HCT116 (cell line): ENCODE measurements around the gene NPNT. TPM values are rescaled to one million over a fixed set of nuclear protein-coding genes. Genes with fewer than 3 reads are reported as not detected.

Source experiments
- ATAC-seq: fragments of 200-7000 bp; cut with Tn5 transposase; 2 replicates; pipeline ENCODE4 v1.9.1; 2020; ENCODE audit warnings: mild to moderate bottlenecking, moderate library complexity
- BruUV-seq: library from RNA; stranded (reverse); fragments of 400-500 nt; replicated peaks from 2 replicates; lab custom pipeline; 2021; lab: Mats Ljungman, UMichigan
- CTCF ChIA-PET: fragments of 300-600 bp; sonication (Branson Sonifier 250); formaldehyde crosslinking; loops from one replicate; lab custom pipeline; 2021; ENCODE audit warnings: antibody characterized with exemption; lab: Charles Lee
- POLR2A ChIA-PET: fragments of 300-600, 350-600 bp; sonication (Branson Sonifier 250); formaldehyde crosslinking; loops from one replicate; lab custom pipeline; 2021; ENCODE audit warnings: antibody characterized with exemption; lab: Charles Lee
- RAD21 ChIA-PET, 2 experiments: fragments of 300-600 bp; sonication (Branson Sonifier 250); formaldehyde crosslinking; loops; one replicate each; lab custom pipeline; 2023; ENCODE audit warnings: low total read pairs in 2 of 2; ENCODE audit not compliant: uncharacterized antibody in 2 of 2, unreplicated experiment in 2 of 2, low non-redundant PET in 1 of 2; lab: Charles Lee
- DNase-seq: peaks from one replicate; pipeline ENCODE4 v3.0.0-alpha.2; 2010; ENCODE audit warnings: low read depth, low spot score
- H2AFZ ChIP-seq: fragments of 200-600 bp; shearing (Covaris generic), sonication (generic); 2 replicates; pipeline ENCODE4 v1.6.1; 2017; ENCODE audit warnings: low read depth, mixed run types, mixed read lengths, antibody characterized with exemption, low read length; ENCODE audit not compliant: poor library complexity, severe bottlenecking
- H3K27ac ChIP-seq: 2 replicates; pipeline ENCODE4 v1.5.1; 2012; ENCODE audit warnings: low read depth, low read length
- H3K27me3 ChIP-seq: fragments of 200-600 bp; sonication (generic); 2 replicates; pipeline ENCODE4 v1.6.1; 2016; ENCODE audit warnings: mixed run types, low read length, mixed read lengths; ENCODE audit not compliant: insufficient read depth
- H3K36me3 ChIP-seq, 2 experiments: fragments of 200-500 bp in 1 of 2; fragments of 200-600 bp in 1 of 2; sonication (Bioruptor generic) in 1 of 2; sonication (generic) in 1 of 2; 2 replicates each; pipeline versions ENCODE4 v1.5.1 to v1.6.1; 2014 to 2016; ENCODE audit warnings: low read length in 2 of 2, inconsistent platforms in 1 of 2, mixed read lengths in 1 of 2, mixed run types in 1 of 2; ENCODE audit not compliant: insufficient read depth in 2 of 2, control insufficient read depth in 1 of 2
- H3K4me1 ChIP-seq, 2 experiments: fragments of 200-600 bp in 1 of 2; sonication (generic) in 1 of 2; 2 replicates each; pipeline versions ENCODE4 v1.5.1 to v1.6.1; 2012 to 2017; ENCODE audit warnings: low read length in 2 of 2, inconsistent platforms in 1 of 2, mild to moderate bottlenecking in 1 of 2, mixed read lengths in 1 of 2, mixed run types in 1 of 2, moderate library complexity in 1 of 2; ENCODE audit not compliant: insufficient read depth in 2 of 2, control insufficient read depth in 1 of 2
- H3K4me2 ChIP-seq: fragments of 200-600 bp; sonication (generic); 2 replicates; pipeline ENCODE4 v1.6.1; 2017; ENCODE audit warnings: mixed run types, low read length, mixed read lengths
- H3K4me3 ChIP-seq, 2 experiments: fragments of 200-600 bp in 1 of 2; sonication (generic) in 1 of 2; replicated peaks in 1 of 2; 2 replicates each; pipeline ENCODE4 v1.5.1; 2011 to 2016; ENCODE audit warnings: low read length in 2 of 2, control low read depth in 1 of 2, low read depth in 1 of 2, mild to moderate bottlenecking in 1 of 2, mixed read lengths in 1 of 2, mixed run types in 1 of 2
- H3K79me2 ChIP-seq: fragments of 200-600 bp; sonication (generic); 2 replicates; pipeline ENCODE4 v1.6.1; 2017; ENCODE audit warnings: mild to moderate bottlenecking, mixed run types, low read length, moderate library complexity, mixed read lengths; ENCODE audit not compliant: insufficient read depth
- H3K9ac ChIP-seq: fragments of 200-600 bp; sonication (generic); 2 replicates; pipeline ENCODE4 v1.6.1; 2016; ENCODE audit warnings: low read length, mixed read lengths
- H3K9me2 ChIP-seq: fragments of 200-600 bp; sonication (generic), shearing (Covaris generic); 2 replicates; pipeline ENCODE4 v1.6.1; 2017; ENCODE audit warnings: mixed run types, mild to moderate bottlenecking, moderate library complexity; ENCODE audit not compliant: insufficient read depth
- H3K9me3 ChIP-seq, 2 experiments: fragments of 200-500 bp in 1 of 2; fragments of 200-600 bp in 1 of 2; sonication (Bioruptor generic) in 1 of 2; sonication (generic) in 1 of 2; 2 replicates each; pipeline ENCODE4 v1.6.1; 2014 to 2017; ENCODE audit warnings: low read length in 2 of 2, mixed read lengths in 2 of 2, inconsistent platforms in 1 of 2, low read depth in 1 of 2, mild to moderate bottlenecking in 1 of 2, mixed run types in 1 of 2, moderate library complexity in 1 of 2; ENCODE audit not compliant: control insufficient read depth in 1 of 2, insufficient read depth in 1 of 2
- H4K20me1 ChIP-seq: fragments of 200-600 bp; sonication (generic), shearing (Covaris generic); 2 replicates; pipeline ENCODE4 v1.6.1; 2017; ENCODE audit warnings: mixed run types, mild to moderate bottlenecking, moderate library complexity; ENCODE audit not compliant: insufficient read depth
- CBX3 ChIP-seq: IDR thresholded peaks from 2 replicates; pipeline ENCODE4 v1.6.1; 2012; ENCODE audit warnings: low read depth
- CEBPB ChIP-seq: IDR thresholded peaks from 2 replicates; pipeline ENCODE4 v1.6.1; 2012; ENCODE audit warnings: low read depth
- ELF1 ChIP-seq: IDR thresholded peaks from 2 replicates; pipeline ENCODE4 v1.6.1; 2012; ENCODE audit warnings: low read depth, borderline replicate concordance
- EZH2 ChIP-seq: fragments of 200-600 bp; sonication (generic); IDR thresholded peaks from 2 replicates; pipeline ENCODE4 v1.6.1; 2017; ENCODE audit warnings: antibody characterized with exemption, mixed run types
- EZH2phosphoT487 ChIP-seq: fragments of 200-600 bp; IDR thresholded peaks from 2 replicates; pipeline ENCODE4 v1.6.1; 2018; ENCODE audit warnings: antibody characterized with exemption, borderline replicate concordance
- FOSL1 ChIP-seq: IDR thresholded peaks from 2 replicates; pipeline ENCODE4 v1.6.1; 2012; ENCODE audit warnings: low read depth
- JUND ChIP-seq: IDR thresholded peaks from 2 replicates; pipeline ENCODE4 v1.6.1; 2012
- POLR2A ChIP-seq: IDR thresholded peaks from 2 replicates; pipeline ENCODE4 v1.7.0; 2011; ENCODE audit warnings: borderline replicate concordance; ENCODE audit not compliant: insufficient read depth, insufficient read length; ENCODE audit errors: extremely low read depth
- REST ChIP-seq: IDR thresholded peaks from 2 replicates; pipeline ENCODE4 v1.6.1; 2012; ENCODE audit warnings: low read depth
- SP1 ChIP-seq: IDR thresholded peaks from 2 replicates; pipeline ENCODE4 v1.6.1; 2012; ENCODE audit warnings: low read depth
- YY1 ChIP-seq: IDR thresholded peaks from 2 replicates; pipeline ENCODE4 v1.6.1; 2011; ENCODE audit warnings: low read length, low read depth, moderate library complexity, mild to moderate bottlenecking; ENCODE audit not compliant: insufficient replicate concordance; ENCODE audit errors: extremely low read depth
- ZNF274 ChIP-seq: fragments of 200-500 bp; sonication (Bioruptor generic); IDR thresholded peaks from 2 replicates; pipeline ENCODE4 v1.6.1; 2014; ENCODE audit warnings: mild to moderate bottlenecking, low read depth, low read length, inconsistent platforms
- intact Hi-C: fragments of 100-400 bp; cut with micrococcal nuclease; formaldehyde crosslinking; loops from 2 replicates; pipeline ENCODE4 v1.10.0; 2022
- total RNA-seq: library from RNA; stranded (reverse); gene quantifications from one replicate; pipeline ENCODE4 v1.2.1, GENCODE V29; 2021; ENCODE audit not compliant: unreplicated experiment

Gene NPNT
- total RNA-seq, 1 experiment from 2014 or later: 15.8 TPM

GRCh38 chr4:105917171-105917685 lies 22.0 kb downstream of the NPNT start:
- TF ChIP-seq YY1: no peak
- no peak for TF ChIP-seq SP1
- no peak for TF ChIP-seq FOSL1
- no peak for TF ChIP-seq REST
- no peak for TF ChIP-seq CBX3
- no peak for TF ChIP-seq EZH2
- TF ChIP-seq CEBPB: no peak
- no peak for TF ChIP-seq POLR2A
- TF ChIP-seq EZH2phosphoT487: no peak
- TF ChIP-seq JUND: no peak
- TF ChIP-seq ELF1: no peak
- no peak for TF ChIP-seq ZNF274
- Histone ChIP-seq H3K79me2 (no peaks in the 10 kb centered on the region), H3K27me3 (no peaks in the 10 kb centered on the region), H3K9me3 (no peaks in the 10 kb centered on the region), H4K20me1 (no peaks in the 10 kb centered on the region), H3K4me3 (no peak overlapping the region), H3K4me2 (no peak overlapping the region), H3K9ac (no peak overlapping the region), H3K4me1 (no peaks in the 10 kb centered on the region), H3K27ac (no peak overlapping the region), H2AFZ (no peak overlapping the region), H3K9me2 (no peaks in the 10 kb centered on the region), H3K36me3 (no peaks in the 10 kb centered on the region)
- RAD21 ChIA-PET: interaction anchor here in 1 of 2 experiments (0.6 kb wide), 1 partner anchor 184 kb away, joined by 3 read pairs; no protein-coding TSS in a partner anchor
- no TSS peak for BruUV-seq
- CTCF ChIA-PET: no interaction called here
- POLR2A ChIA-PET: no interaction called here
- ATAC-seq (no peak), DNase-seq (no peak)
- intact Hi-C loops: no loop called here
